HepG2 (cell line): ENCODE measurements around the gene ERRFI1. TPM values are rescaled to one million over a fixed set of nuclear protein-coding genes. Genes with fewer than 3 reads are reported as not detected.

Experiments used
- BCL6 ChIP-seq: IDR thresholded peaks from 2 replicates; pipeline ENCODE4 v1.6.1; 2016; ENCODE audit warnings: missing genetic modification reagents, missing compliant biosample characterization
- CREB1 ChIP-seq, 2 experiments: fragments of 450-650 bp in 1 of 2; IDR thresholded peaks; 2 replicates each; pipeline ENCODE4 v1.6.1; 2016 to 2017; ENCODE audit warnings: control low read depth in 1 of 2, mild to moderate bottlenecking in 1 of 2, missing compliant biosample characterization in 1 of 2, missing genetic modification characterization in 1 of 2
- ELK4 ChIP-seq: sonication (generic); formaldehyde crosslinking; IDR thresholded peaks from 2 replicates; pipeline ENCODE4 v1.9.0; 2021; ENCODE audit warnings: missing genetic modification reagents, borderline replicate concordance
- EP300 ChIP-seq, 3 experiments: sonication (generic) in 1 of 3; formaldehyde crosslinking in 1 of 3; IDR thresholded peaks; 2 replicates each; pipeline versions ENCODE4 v1.5.1 to v1.6.1; 2011 to 2020; ENCODE audit warnings: low read depth in 2 of 3, low read length in 2 of 3, borderline replicate concordance in 1 of 3, improper control_type of control experiment in 1 of 3, mild to moderate bottlenecking in 1 of 3, missing genetic modification reagents in 1 of 3, moderate library complexity in 1 of 3
- FUBP1 ChIP-seq: sonication (generic); formaldehyde crosslinking; IDR thresholded peaks from 2 replicates; pipeline ENCODE4 v1.5.1; 2020; ENCODE audit warnings: missing genetic modification reagents, mild to moderate bottlenecking, borderline replicate concordance
- ISL2 ChIP-seq: sonication (generic); formaldehyde crosslinking; IDR thresholded peaks from 2 replicates; pipeline ENCODE4 v1.5.0; 2020; ENCODE audit warnings: missing genetic modification reagents
- KAT8 ChIP-seq: IDR thresholded peaks from 2 replicates; pipeline ENCODE4 v1.6.1; 2016; ENCODE audit warnings: missing genetic modification reagents, missing compliant biosample characterization
- MTA3 ChIP-seq: sonication (generic); formaldehyde crosslinking; IDR thresholded peaks from 2 replicates; pipeline ENCODE4 v1.4.0; 2020; ENCODE audit warnings: missing genetic modification reagents
- NFE2L2 ChIP-seq: fragments of 150-350 bp; IDR thresholded peaks from 2 replicates; pipeline ENCODE4 v1.6.1; 2014; ENCODE audit warnings: low read length
- NONO ChIP-seq, 2 experiments: fragments of 450-650 bp in 1 of 2; sonication (generic) in 1 of 2; formaldehyde crosslinking in 1 of 2; IDR thresholded peaks in 1 of 2; conservative IDR thresholded peaks in 1 of 2; 2 replicates each; pipeline versions ENCODE4 v1.6.1 to v1.8.0; 2017 to 2022; ENCODE audit warnings: mild to moderate bottlenecking in 1 of 2, missing genetic modification reagents in 1 of 2, moderate library complexity in 1 of 2
- POLR2A ChIP-seq, 2 experiments: IDR thresholded peaks; 2 replicates each; pipeline ENCODE4 v1.6.1; 2011; ENCODE audit warnings: low read depth in 2 of 2, low read length in 2 of 2, mild to moderate bottlenecking in 1 of 2, moderate library complexity in 1 of 2; ENCODE audit not compliant: insufficient read depth in 1 of 2
- POLR2G ChIP-seq: fragments of 200-400 bp; formaldehyde crosslinking; IDR thresholded peaks from 2 replicates; pipeline ENCODE4 v1.6.1; 2018; ENCODE audit warnings: mild to moderate bottlenecking, low read depth, low read length, moderate library complexity
- SOX5 ChIP-seq: IDR thresholded peaks from 2 replicates; pipeline ENCODE4 v1.6.1; 2016; ENCODE audit warnings: borderline replicate concordance
- TEAD3 ChIP-seq: optimal IDR thresholded peaks from 2 replicates; pipeline ENCODE3; 2016; ENCODE audit warnings: borderline replicate concordance
- ZBTB38 ChIP-seq: sonication (generic); formaldehyde crosslinking; IDR thresholded peaks from 2 replicates; pipeline ENCODE4 v1.5.1; 2020; ENCODE audit warnings: mild to moderate bottlenecking, missing genetic modification reagents
- ZBTB4 ChIP-seq: sonication (generic); formaldehyde crosslinking; IDR thresholded peaks from 2 replicates; pipeline ENCODE4 v1.4.0; 2020; ENCODE audit warnings: missing genetic modification reagents, mild to moderate bottlenecking, borderline replicate concordance
- ZC3H13 ChIP-seq: sonication (generic); formaldehyde crosslinking; IDR thresholded peaks from 2 replicates; pipeline ENCODE4 v1.8.1; 2023; ENCODE audit warnings: mild to moderate bottlenecking, missing genetic modification reagents, moderate library complexity
- ZFP37 ChIP-seq: sonication (generic); formaldehyde crosslinking; IDR thresholded peaks from 2 replicates; pipeline ENCODE4 v1.4.0; 2020; ENCODE audit warnings: missing genetic modification reagents, borderline replicate concordance
- ZNF513 ChIP-seq: sonication (generic); formaldehyde crosslinking; conservative IDR thresholded peaks from 2 replicates; pipeline ENCODE4 v1.5.0; 2020; ENCODE audit warnings: missing genetic modification reagents
- ZNF615 ChIP-seq: sonication (generic); formaldehyde crosslinking; IDR thresholded peaks from 2 replicates; pipeline ENCODE4 v1.5.0; 2020; ENCODE audit warnings: mild to moderate bottlenecking, missing genetic modification reagents, borderline replicate concordance
- ZZZ3 ChIP-seq: sonication (generic); formaldehyde crosslinking; IDR thresholded peaks from 2 replicates; pipeline ENCODE4 v1.4.0; 2020; ENCODE audit warnings: missing genetic modification reagents, mild to moderate bottlenecking, borderline replicate concordance
- polyA plus RNA-seq, 8 experiments: library from polyadenylated mRNA; depleted of rRNA in 3 of 8; stranded (reverse) in 7 of 8; unstranded in 1 of 8; fragments of >200 nt; fragmentation: Illumina TruSeq in 4 of 8; extraction: Trizol in 4 of 8; gene quantifications; 2 replicates each; pipeline versions ENCODE4 v1.2.1 to v1.2.3, GENCODE V29; 2011 to 2016; ENCODE audit warnings: low read depth in 4 of 8, missing spikeins in 1 of 8, mixed read lengths in 1 of 8; ENCODE audit not compliant: insufficient read depth in 1 of 8
- total RNA-seq, 5 experiments: library from RNA; depleted of rRNA; stranded (reverse); fragments of >200 nt; fragmentation: Illumina TruSeq; extraction: Trizol; gene quantifications; 2 replicates each; pipeline ENCODE4 v1.2.3, GENCODE V29; 2016; ENCODE audit warnings: low read depth in 1 of 5

Gene ERRFI1
- total and polyA plus RNA-seq, 2 of the 13 experiments (the other 11 are each of a cell fraction or from before 2014, with no cell fraction given) = 84.4 to 753 TPM

- no peak for TF ChIP-seq ELK4 (CRISPR knock-in tag)
- peak; percentile 79 for TF ChIP-seq ZBTB38 (CRISPR knock-in tag)
- TF ChIP-seq ZC3H13 = peak; percentile 51
- 0 out of 2 replicates have a peak, but pooled peaks have one; percentile 55 for TF ChIP-seq ZBTB4 (CRISPR knock-in tag)
- TF ChIP-seq ISL2 (CRISPR knock-in tag) = no peak
- no peak for TF ChIP-seq MTA3 (CRISPR knock-in tag)
- peak; percentile 49; the same call in 1 of the 2 replicates for TF ChIP-seq BCL6
- no peak for TF ChIP-seq KAT8
- TF ChIP-seq ZNF615 (CRISPR knock-in tag) = no peak
- no peak for TF ChIP-seq EP300 (IDR thresholded peaks at IDR 0.05; ENCODE audit: low read depth in 2 of 2, low read length in 2 of 2)
- TF ChIP-seq EP300 (CRISPR knock-in tag; IDR thresholded peaks at IDR 0.05; ENCODE audit: borderline replicate concordance) = peak; percentile 32; the same call in 1 of the 2 replicates
- TF ChIP-seq NONO (IDR thresholded peaks at IDR 0.05) = no peak
- 0 out of 2 replicates have a peak, but pooled peaks have one; percentile 53 for TF ChIP-seq NONO (CRISPR knock-in tag; conservative IDR thresholded peaks at IDR 0.05)
- TF ChIP-seq CREB1 (IDR thresholded peaks at IDR 0.05) = no peak
- peak; percentile 51 for TF ChIP-seq CREB1 (CRISPR knock-in tag; IDR thresholded peaks at IDR 0.05)
- peak; percentile 54 for TF ChIP-seq POLR2G
- peak; percentile 15 to 48; a peak in 1 of 4 replicates for TF ChIP-seq POLR2A (IDR thresholded peaks at IDR 0.05; ENCODE audit: insufficient read depth in 1 of 2, low read depth in 2 of 2, low read length in 2 of 2)
- TF ChIP-seq NFE2L2 = peak; percentile 11; the same call in 1 of the 2 replicates
- TF ChIP-seq ZNF513 (CRISPR knock-in tag) = no peak
- no peak for TF ChIP-seq ZZZ3 (CRISPR knock-in tag)
- TF ChIP-seq ZFP37 (CRISPR knock-in tag) = no peak
- peak; percentile 23; the same call in 1 of the 2 replicates for TF ChIP-seq SOX5 (CRISPR knock-in tag)
- TF ChIP-seq TEAD3 = peak; percentile 58
- no peak for TF ChIP-seq FUBP1 (CRISPR knock-in tag)
Measured at GRCh38 chr1:8004803-8005573, 21.1 kb downstream of the ERRFI1 start (continued).
